Body of pancreas (tissue), 4 donors: Measurements from ENCODE around the gene ITGAV.
"Not testable (repeated sequence)": the region's sequence is repeated elsewhere in the genome, so short reads cannot be mapped to it uniquely, and the experiment has no call there.

Experiments used
- CTCF ChIP-seq, 7 experiments: fragments of 450-650 bp in 4 of 7; fragments of 200-600 bp in 3 of 7; sonication (generic) in 3 of 7; IDR thresholded peaks; one replicate each; pipeline ENCODE4 v1.5.1; 2016 to 2019; ENCODE audit warnings: antibody characterized with exemption in 7 of 7
- POLR2A ChIP-seq, 3 donors: fragments of 450-650 bp; IDR thresholded peaks; one replicate each; pipeline ENCODE4 v1.6.1; 2016; ENCODE audit warnings: antibody characterized with exemption in 3 of 3, mild to moderate bottlenecking in 2 of 3

GRCh38 chr2:186568600-186568999 is 21.3 kb upstream of the ITGAV start:
- not testable (repeated sequence) for TF ChIP-seq POLR2A, CTCF (IDR thresholded peaks at IDR 0.05)
